ENCODE measurements around the gene THEMIS2. TPM values are rescaled to one million over a fixed set of nuclear protein-coding genes. Genes with fewer than 3 reads are reported as not detected.

The THEMIS2 gene
- total and polyA plus RNA-seq, 10 of the 15 experiments (the other 5 are each of a cell fraction or from before 2014, with no cell fraction given) = 9.1 to 114 (median 38.3) TPM

GRCh38 chr1:27833470-27833869, 38.9 kb upstream of the THEMIS2 start:
- Histone ChIP-seq H3K4me3 (no peak overlapping the region), H3K36me3 (ENCODE audit: control insufficient read depth in 2 of 2, insufficient read depth in 2 of 2, low read length in 1 of 2) (peaks cover 0 to 4% of the 10 kb centered on the region in 2 experiments; a peak in 2 of 4 replicates), H3K27ac (ENCODE audit: control insufficient read depth, insufficient read depth) (no peak overlapping the region), H3K27me3 (replicated peaks in 1 of 2; ENCODE audit: control insufficient read depth in 2 of 2, insufficient read depth in 2 of 2, low read length in 1 of 2) (no peaks in the 10 kb centered on the region), H3K9me3 (replicated peaks; ENCODE audit: control insufficient read depth, insufficient read depth, low read length) (no peaks in the 10 kb centered on the region), H3K79me2 (ENCODE audit: control insufficient read depth, insufficient read depth, low read length) (peaks cover 49% of the 10 kb centered on the region), H4K20me1 (ENCODE audit: control insufficient read depth, insufficient read depth) (no peaks in the 10 kb centered on the region), H3K4me2 (ENCODE audit: control insufficient read depth, insufficient read depth) (no peak overlapping the region), H3K9ac (ENCODE audit: control insufficient read depth, insufficient read depth, low read length) (no peak overlapping the region), H3K4me1 (ENCODE audit: control insufficient read depth, insufficient read depth, low read length) (no peaks in the 10 kb centered on the region), H2AFZ (ENCODE audit: control insufficient read depth, low read depth, low read length) (no peak overlapping the region)
- ATAC-seq (no peak), FAIRE-seq (no peak), DNase-seq (ENCODE audit: low read depth, low spot score) (no peak)
- no TSS peak for BruUV-seq (replicated peaks)
- in situ Hi-C loops (cut with MboI) = no loop called here
- POLR2A ChIA-PET = interaction anchor here (0.6 to 1.4 kb wide), 3 partner anchors 9 to 891 kb away, joined by 3 to 4 read pairs (median 3); partner anchors contain the start of gene STX12
- TF ChIP-seq ATF7 (IDR thresholded peaks at IDR 0.05; ENCODE audit: low read depth) = no peak
- TF ChIP-seq RFX5 (IDR thresholded peaks at IDR 0.05; ENCODE audit: low read depth, low read length) = no peak
- TF ChIP-seq ZNF622 (IDR thresholded peaks at IDR 0.05) = no peak
- TF ChIP-seq MLLT1 (IDR thresholded peaks at IDR 0.05) = no peak
- TF ChIP-seq NBN (IDR thresholded peaks at IDR 0.05) = no peak
- TF ChIP-seq NFIC (IDR thresholded peaks at IDR 0.05; ENCODE audit: low read depth, low read length) = no peak
- TF ChIP-seq RBBP5 (conservative IDR thresholded peaks at IDR 0.05) = no peak
- TF ChIP-seq KAT2A (conservative IDR thresholded peaks at IDR 0.05; ENCODE audit: control insufficient read depth, low read depth, low read length) = no peak
- TF ChIP-seq E4F1 (IDR thresholded peaks at IDR 0.05; ENCODE audit: borderline replicate concordance, partially characterized antibody) = no peak
- no peak for TF ChIP-seq NFYA (IDR thresholded peaks at IDR 0.05; ENCODE audit: borderline replicate concordance, low read depth, low read length)
- no peak for TF ChIP-seq SP1 (IDR thresholded peaks at IDR 0.05; ENCODE audit: low read depth, low read length)
- no peak for TF ChIP-seq TCF7 (IDR thresholded peaks at IDR 0.05; ENCODE audit: borderline replicate concordance)
- TF ChIP-seq HDGF (IDR thresholded peaks at IDR 0.05) = no peak
- TF ChIP-seq ZNF384 (IDR thresholded peaks at IDR 0.05; ENCODE audit: borderline replicate concordance, low read depth, low read length) = no peak
- TF ChIP-seq STAT3 (IDR thresholded peaks at IDR 0.05; ENCODE audit: low read depth, low read length) = no peak
- TF ChIP-seq E2F8 (IDR thresholded peaks at IDR 0.05; ENCODE audit: low read depth, partially characterized antibody) = no peak
- TF ChIP-seq ZSCAN29 (IDR thresholded peaks at IDR 0.05) = no peak
- no peak for TF ChIP-seq MEF2A (IDR thresholded peaks at IDR 0.05; ENCODE audit: insufficient read depth, low read depth, low read length)
- CTCF ChIA-PET = interaction anchor here (0.8 to 4.8 kb wide), 8 partner anchors 7 to 227 kb away, joined by 3 to 32 read pairs (median 4); partner anchors contain the start of gene IFI6
- 96% methylated on average over 3 of the region's 3 CpGs for WGBS (ENCODE audit: insufficient coverage, insufficient replicate concordance, low lambda C conversion rate, missing lambda C conversion rate)
- SMC1A ChIA-PET (ENCODE audit: uncharacterized antibody, unreplicated experiment) = interaction anchor here (1.0 to 4.7 kb wide), 7 partner anchors 12 to 164 kb away, joined by 3 to 35 read pairs (median 4); partner anchors contain the start of genes IFI6 and STX12
- RAD21 ChIA-PET (ENCODE audit: unreplicated experiment) = interaction anchor here (0.9 to 2.2 kb wide), 5 partner anchors 61 to 170 kb away, joined by 3 to 8 read pairs (median 3); partner anchors contain the start of genes FAM76A, IFI6 and STX12
- intact Hi-C loops (cut with micrococcal nuclease; ENCODE audit: unreplicated experiment) = loop anchor here (5.0 to 10.0 kb wide), 2 partner anchors 109 to 161 kb away; partner anchors contain the start of genes FAM76A and IFI6

All from GM12878 (cell line).